B cell (primary cell): ENCODE measurements around the gene CASKIN1. TPM values are rescaled to one million over a fixed set of nuclear protein-coding genes. Genes with fewer than 3 reads are reported as not detected.

Experiments
- ATAC-seq: fragments of 200-7000 bp; cut with Tn5 transposase; one replicate; pipeline ENCODE4 v1.10.0; 2021; ENCODE audit warnings: low read depth, mild to moderate bottlenecking, moderate number of reproducible peaks, moderate library complexity
- CTCF ChIA-PET: fragments of 350-600 bp; sonication (Branson Sonifier 250); formaldehyde crosslinking; loops from one replicate; lab custom pipeline; 2021; ENCODE audit warnings: antibody characterized with exemption, inconsistent platforms; lab: Charles Lee
- POLR2A ChIA-PET: fragments of 350-600 bp; sonication (Branson Sonifier 250); formaldehyde crosslinking; loops from one replicate; lab custom pipeline; 2021; ENCODE audit warnings: antibody characterized with exemption; lab: Charles Lee
- DNase-seq: peaks from one replicate; pipeline ENCODE4 v3.0.0; 2013
- H2AFZ ChIP-seq: 2 replicates; pipeline ENCODE4 v1.6.1; 2012; ENCODE audit warnings: mild to moderate bottlenecking, low read depth, low read length; ENCODE audit not compliant: insufficient read depth, poor library complexity, severe bottlenecking
- H3K27ac ChIP-seq, 2 donors: 1 replicate in 1 of 2; 2 replicates in 1 of 2; pipeline ENCODE4 v1.5.1; 2012 to 2013; ENCODE audit warnings: low read length in 2 of 2, mild to moderate bottlenecking in 2 of 2, moderate library complexity in 1 of 2
- H3K27me3 ChIP-seq, 4 experiments: fragments of 200-600 bp in 1 of 4; sonication (generic) in 1 of 4; replicated peaks in 1 of 4; 1 replicate in 2 of 4; 2 replicates in 2 of 4; pipeline versions ENCODE4 v1.6.1 to v1.7.0; 2013 to 2016; ENCODE audit warnings: low read length in 3 of 4, mild to moderate bottlenecking in 2 of 4, mixed read lengths in 1 of 4, moderate library complexity in 1 of 4; ENCODE audit not compliant: insufficient read depth in 4 of 4, control insufficient read depth in 3 of 4; ENCODE audit errors: control extremely low read depth in 1 of 4
- H3K36me3 ChIP-seq, 2 experiments: replicated peaks in 1 of 2; 1 replicate in 1 of 2; 2 replicates in 1 of 2; pipeline versions ENCODE4 v1.6.1 to v1.7.1; 2013; ENCODE audit warnings: low read length in 1 of 2; ENCODE audit not compliant: insufficient read depth in 2 of 2, control insufficient read depth in 1 of 2; ENCODE audit errors: control extremely low read depth in 1 of 2, extremely low read depth in 1 of 2
- H3K4me1 ChIP-seq, 2 donors: fragments of 200-600 bp in 1 of 2; sonication (generic) in 1 of 2; 1 replicate in 1 of 2; 2 replicates in 1 of 2; pipeline versions ENCODE4 v1.5.1 to v1.6.1; 2013 to 2017; ENCODE audit warnings: low read length in 2 of 2; ENCODE audit not compliant: control insufficient read depth in 2 of 2, insufficient read depth in 2 of 2
- H3K4me2 ChIP-seq: replicated peaks from 2 replicates; pipeline ENCODE3; 2012; ENCODE audit warnings: mild to moderate bottlenecking, low read depth, low read length; ENCODE audit not compliant: poor library complexity, severe bottlenecking
- H3K4me3 ChIP-seq, 5 experiments: fragments of 200-600 bp in 1 of 5; sonication (generic) in 1 of 5; 1 replicate in 3 of 5; 2 replicates in 2 of 5; pipeline versions ENCODE4 v1.5.1 to v1.7.0; 2011 to 2016; ENCODE audit warnings: low read length in 4 of 5, mild to moderate bottlenecking in 4 of 5, low read depth in 2 of 5, control low read depth in 1 of 5, moderate library complexity in 1 of 5; ENCODE audit not compliant: insufficient read depth in 1 of 5; ENCODE audit errors: control extremely low read depth in 1 of 5, extremely low read depth in 1 of 5
- H3K79me2 ChIP-seq: fragments of 200-600 bp; sonication (generic); one replicate; pipeline ENCODE4 v1.6.0; 2016; ENCODE audit warnings: low read length; ENCODE audit not compliant: control insufficient read depth, insufficient read depth
- H3K9ac ChIP-seq: fragments of 200-600 bp; sonication (generic); 2 replicates; pipeline ENCODE4 v1.6.1; 2017; ENCODE audit warnings: mild to moderate bottlenecking, low read length, moderate library complexity
- H3K9me3 ChIP-seq, 3 donors: one replicate each; pipeline versions ENCODE4 v1.6.1 to v1.7.1; 2013; ENCODE audit warnings: low read length in 2 of 3; ENCODE audit not compliant: control insufficient read depth in 2 of 3, insufficient read depth in 1 of 3; ENCODE audit errors: control extremely low read depth in 1 of 3
- H4K20me1 ChIP-seq: 2 replicates; pipeline ENCODE4 v1.6.0; 2012; ENCODE audit warnings: mild to moderate bottlenecking, low read length; ENCODE audit not compliant: insufficient read depth, control insufficient read depth, poor library complexity, severe bottlenecking
- H3K27ac Mint-ChIP-seq: one replicate; pipeline ENCODE4 v1.8.0; 2021; ENCODE audit warnings: mixed read lengths
- H3K27me3 Mint-ChIP-seq: one replicate; pipeline ENCODE4 v1.8.0; 2021; ENCODE audit warnings: mixed read lengths
- H3K4me1 Mint-ChIP-seq: one replicate; pipeline ENCODE4 v1.8.0; 2021; ENCODE audit warnings: mixed read lengths
- H3K4me3 Mint-ChIP-seq: one replicate; pipeline ENCODE4 v1.8.0; 2021; ENCODE audit warnings: mixed read lengths
- H3K9me3 Mint-ChIP-seq: one replicate; pipeline ENCODE4 v1.8.0; 2022; ENCODE audit warnings: mixed read lengths; ENCODE audit not compliant: insufficient read depth
- CTCF ChIP-seq: fragments of 200-600 bp; IDR thresholded peaks from one replicate; pipeline ENCODE4 v1.8.0; 2022; ENCODE audit warnings: antibody characterized with exemption, mild to moderate bottlenecking
- EZH2 ChIP-seq: IDR thresholded peaks from 2 replicates; pipeline ENCODE4 v1.6.1; 2012; ENCODE audit warnings: borderline replicate concordance, low read depth, mild to moderate bottlenecking, moderate library complexity, low read length; ENCODE audit not compliant: insufficient read depth, poor library complexity, severe bottlenecking
- WGBS: methylation state at CpG from one replicate; pipeline ENCODE4 v1.1.5; 2013; ENCODE audit warnings: missing lambda C conversion rate; ENCODE audit not compliant: insufficient coverage; 5-methylcytosine and 5-hydroxymethylcytosine counted together
- intact Hi-C: fragments of 100-400 bp; cut with micrococcal nuclease; formaldehyde crosslinking; loops from one replicate; pipeline ENCODE4 v1.10.0; 2022
- polyA plus RNA-seq: library from polyadenylated mRNA; depleted of rRNA; stranded (reverse); fragments of >200 nt; gene quantifications from 2 replicates; pipeline ENCODE4 v1.2.3, GENCODE V29; 2012
- total RNA-seq, 2 donors: library from RNA; stranded (reverse); fragments of 120-200 nt in 1 of 2; gene quantifications; 1 replicate in 1 of 2; 2 replicates in 1 of 2; pipeline versions ENCODE4 v1.2.3 to v1.2.4, GENCODE V29; 2013 to 2022

CASKIN1 gene
- total and polyA plus RNA-seq, 2 donors (not counting 1 experiment from before 2014, with no cell fraction given) = 0.01 TPM; not detected in 1

- peaks cover 0 to 50% (median 20%) of the 10 kb centered on the region in 4 experiments for H3K27me3 ChIP-seq
- Mint-ChIP-seq H3K4me3 (peak overlapping the region; percentile 49), H3K4me1 (peaks cover 10% of the 10 kb centered on the region), H3K27me3 (peaks cover 32% of the 10 kb centered on the region), H3K27ac (no peak overlapping the region), H3K9me3 (no peaks in the 10 kb centered on the region)
- no peaks in the 10 kb centered on the region for H4K20me1 ChIP-seq
- WGBS = 2% methylated on average over 42 of the region's 49 CpGs
- peak overlapping the region; percentile 22 for H2AFZ ChIP-seq
- peaks cover 12 to 22% of the 10 kb centered on the region in 2 donors for H3K4me1 ChIP-seq
- POLR2A ChIA-PET = interaction anchor here (0.5 to 1.0 kb wide), 2 partner anchors 9 to 293 kb away, joined by 3 to 4 read pairs; partner anchors contain the start of gene MLST8
- H3K9ac ChIP-seq = peak overlapping the region; percentile 47
- H3K9me3 ChIP-seq = peaks cover 0 to 6% (median 0%) of the 10 kb centered on the region in 3 donors
- TF ChIP-seq CTCF (no peak), EZH2 (peak; percentile 28)
- ATAC-seq = peak; percentile 34
- peak; percentile 44 for DNase-seq
- peak overlapping the region; percentile 83 for H3K4me2 ChIP-seq
- intact Hi-C loops = loop anchor here (1.0 to 10.0 kb wide), 4 partner anchors 56 to 409 kb away; partner anchors contain the start of genes ABCA3 and ECI1
- H3K27ac ChIP-seq = no peak overlapping the region
- H3K36me3 ChIP-seq = no peaks in the 10 kb centered on the region
- H3K79me2 ChIP-seq = no peaks in the 10 kb centered on the region
- CTCF ChIA-PET = interaction anchor here (0.6 to 4.7 kb wide), 25 partner anchors 9 to 324 kb away, joined by 3 to 71 read pairs (median 4); partner anchors contain the start of genes AMDHD2, ATP6V0C, BRICD5 and CCNF
- peak overlapping the region in 3 of 5 experiments; percentile 15 to 44 (median 28) for H3K4me3 ChIP-seq
These were observed 863 bp downstream of the CASKIN1 start for GRCh38 chr16:2195322-2196161.
